Esophagus mucosa (tissue), 1 donor: ENCODE measurements around the gene DCDC2C. TPM values are rescaled to one million over a fixed set of nuclear protein-coding genes. Genes with fewer than 3 reads are reported as not detected.

Experiments used
- ATAC-seq: fragments of 200-7000 bp; cut with Tn5 transposase; one replicate; pipeline ENCODE4 v1.9.1; 2020
- total RNA-seq: library from RNA; stranded (reverse); gene quantifications from one replicate; pipeline ENCODE4 v1.2.4, GENCODE V29; 2023
- donor health status: DM: yes; HTN: yes; CAD: no.

Gene DCDC2C
- total RNA-seq, 1 donor from 2014 or later = not detected

GRCh38 chr2:3838348-3838747 lies 135.0 kb downstream of the DCDC2C start:
- no peak for ATAC-seq

- ATAC-seq = no peak
Observed at GRCh38 chr2:3839476-3839875, 136.1 kb downstream of the DCDC2C start.

DNA sequence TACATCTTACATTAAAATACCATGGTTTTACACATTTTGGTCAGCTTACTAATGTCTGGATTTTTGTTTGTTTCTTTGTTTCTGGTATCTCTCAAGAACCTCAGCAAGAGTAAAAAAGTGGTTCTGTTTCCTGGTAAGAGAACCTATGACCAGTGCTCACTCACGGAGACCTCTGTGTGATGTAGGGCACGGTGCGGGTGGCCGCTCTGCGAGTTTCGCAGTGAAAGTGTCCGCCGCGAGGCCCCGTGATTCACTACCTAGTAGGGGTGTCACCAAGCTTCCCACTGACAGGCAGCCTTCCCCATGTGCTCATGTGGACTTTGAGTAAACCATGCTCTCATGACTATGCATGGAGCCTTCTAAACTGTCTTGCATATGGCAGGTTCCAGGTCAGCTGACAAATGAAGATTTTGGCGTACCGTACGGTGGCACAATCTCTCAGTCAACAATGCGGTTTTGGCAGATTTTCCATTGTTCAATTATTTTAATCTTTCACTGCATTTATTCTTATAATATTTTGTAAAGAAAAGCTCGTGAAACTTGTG lies 137.3 kb downstream of the DCDC2C start:
- ATAC-seq = no peak

DNA sequence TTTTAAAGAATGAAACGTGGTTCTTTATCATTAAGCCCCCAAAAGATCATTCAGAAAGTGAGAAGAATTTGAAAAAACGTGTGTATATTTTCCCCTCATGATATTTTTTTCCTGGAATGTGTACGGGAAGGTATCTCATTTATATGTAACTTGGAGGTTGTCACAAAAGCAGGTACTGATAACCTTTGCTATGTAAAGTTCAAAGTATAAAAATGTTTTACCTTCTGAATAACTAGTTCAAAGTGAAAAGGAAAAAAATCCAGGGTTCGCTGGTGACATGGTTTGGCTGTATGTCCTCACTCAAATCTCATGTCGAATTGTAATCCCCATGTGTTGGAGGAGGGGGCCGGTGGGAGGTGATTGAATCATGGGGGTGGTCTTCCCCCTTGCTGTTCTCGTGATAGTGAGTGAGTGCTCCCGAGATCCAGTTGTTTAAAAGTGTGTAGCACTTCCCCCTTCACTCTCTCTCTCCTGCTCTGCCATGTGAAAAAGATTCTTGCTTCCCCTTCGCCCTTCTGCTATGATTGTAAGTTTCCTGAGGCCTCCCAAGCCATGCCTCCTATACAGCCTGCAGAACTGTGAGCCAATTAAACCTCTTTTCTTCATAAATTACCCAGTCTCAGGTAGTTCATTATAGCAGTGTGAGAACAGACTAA lies 144.2 kb downstream of the DCDC2C start:
- ATAC-seq = no peak

- no peak for ATAC-seq
Observed at GRCh38 chr2:3848776-3849175, 145.4 kb downstream of the DCDC2C start.

- ATAC-seq = no peak
Observed at GRCh38 chr2:3849213-3849612, 145.8 kb downstream of the DCDC2C start.

DNA sequence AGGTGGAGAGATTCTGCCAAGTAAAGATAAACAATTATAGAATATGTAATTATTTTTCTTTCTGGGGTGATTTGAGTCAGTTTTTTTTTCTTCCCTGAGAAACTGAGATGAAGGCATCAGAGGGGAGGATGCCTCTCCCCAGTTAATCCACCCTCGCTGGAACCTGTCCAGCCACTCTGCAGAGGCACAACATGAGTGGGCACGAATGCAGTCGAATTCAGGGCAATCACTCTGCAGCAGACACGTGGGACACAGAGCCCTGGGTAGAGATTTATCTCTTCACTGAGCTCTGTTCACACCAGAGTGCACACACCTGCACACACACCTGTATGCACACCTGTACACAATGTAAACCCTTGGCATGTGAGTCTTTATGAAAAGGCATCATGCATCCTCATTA lies 154.2 kb downstream of the DCDC2C start:
- ATAC-seq = no peak

DNA sequence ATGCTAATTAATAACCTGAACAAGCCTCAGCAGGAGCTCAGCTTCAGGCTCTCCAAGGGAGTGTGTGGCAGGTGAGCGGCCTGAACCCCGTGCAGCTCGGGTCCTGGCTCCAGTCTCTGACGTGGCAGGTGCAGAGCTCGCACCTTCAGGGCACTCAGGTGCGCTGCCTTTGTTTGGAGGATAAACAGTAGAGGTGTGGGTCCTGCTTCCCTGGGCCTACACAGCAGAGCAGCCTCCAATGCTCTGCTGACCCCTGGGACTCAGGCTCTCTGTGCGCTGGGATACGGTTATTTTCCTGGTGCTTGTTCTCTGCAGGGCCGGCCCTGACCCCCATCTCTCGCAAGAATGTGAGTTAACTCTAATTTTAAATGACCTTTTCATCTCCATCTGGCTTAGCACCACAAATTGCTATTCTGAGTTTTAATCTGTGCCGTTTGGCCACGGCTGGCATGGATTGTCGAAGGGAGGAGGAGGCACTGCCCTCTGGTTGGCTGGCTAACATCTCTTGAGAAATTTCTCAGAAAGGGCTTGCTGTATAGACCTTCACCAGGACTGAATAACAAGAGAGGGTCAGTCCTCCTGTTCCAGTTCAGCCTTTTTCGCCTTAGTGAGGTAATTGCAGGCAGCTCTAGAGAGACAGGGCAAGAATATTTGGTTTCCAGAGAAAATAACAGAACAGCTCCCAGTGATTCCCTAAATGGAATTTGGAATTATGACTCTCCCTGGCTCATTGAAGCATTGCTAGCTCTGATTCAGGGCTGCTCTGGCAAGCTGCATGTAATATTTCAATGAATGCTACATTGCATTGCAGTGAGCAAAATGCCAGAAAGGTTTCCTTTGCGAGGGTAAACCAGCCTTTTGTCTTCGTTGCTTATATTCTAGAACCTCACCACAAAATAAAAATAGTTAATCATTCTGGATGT lies 161.8 kb downstream of the DCDC2C start:
- no peak for ATAC-seq

DNA sequence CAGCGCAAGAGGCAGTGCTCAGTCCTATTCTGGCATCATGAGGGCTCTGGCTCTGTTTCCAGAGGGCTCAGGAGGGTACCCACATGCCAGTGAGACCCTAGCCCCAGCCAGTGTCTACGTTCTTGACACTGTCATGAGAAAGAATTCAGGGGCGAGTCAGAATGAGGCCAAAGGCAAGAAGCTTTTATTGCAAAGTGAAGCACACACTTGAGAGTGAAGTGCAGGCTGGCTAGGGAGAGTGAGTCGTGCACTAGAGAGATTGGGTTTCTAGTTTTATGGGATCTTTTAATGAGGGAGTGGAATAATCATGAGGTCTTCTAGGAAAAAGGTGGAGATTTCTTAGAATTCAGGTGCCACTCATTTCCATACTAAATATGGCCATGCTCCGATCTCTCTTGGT lies 164.1 kb downstream of the DCDC2C start:
- ATAC-seq = no peak

GRCh38 chr2:3868012-3868805 lies 164.8 kb downstream of the DCDC2C start:
- no peak for ATAC-seq

GRCh38 chr2:3870222-3870621 lies 166.8 kb downstream of the DCDC2C start:
- ATAC-seq = no peak

DNA sequence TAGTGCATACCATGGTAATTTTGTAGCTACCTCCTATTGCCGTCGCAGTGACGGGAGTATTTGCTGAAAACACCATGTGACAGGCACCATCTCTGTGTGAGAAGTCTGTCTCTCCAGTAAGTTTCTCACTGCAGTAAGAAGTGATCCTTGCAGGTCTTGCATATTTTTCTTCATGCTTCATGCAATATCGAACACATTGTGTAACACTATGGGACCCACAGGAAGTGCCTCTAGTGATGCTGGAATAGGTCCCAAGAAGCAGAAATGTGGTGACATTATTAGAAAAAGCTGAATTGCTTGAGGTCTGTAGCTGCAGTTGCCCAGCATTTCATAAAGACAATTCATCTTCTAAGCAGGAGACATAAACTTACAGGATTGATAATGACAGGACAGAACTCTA lies 167.6 kb downstream of the DCDC2C start:
- no peak for ATAC-seq

DNA sequence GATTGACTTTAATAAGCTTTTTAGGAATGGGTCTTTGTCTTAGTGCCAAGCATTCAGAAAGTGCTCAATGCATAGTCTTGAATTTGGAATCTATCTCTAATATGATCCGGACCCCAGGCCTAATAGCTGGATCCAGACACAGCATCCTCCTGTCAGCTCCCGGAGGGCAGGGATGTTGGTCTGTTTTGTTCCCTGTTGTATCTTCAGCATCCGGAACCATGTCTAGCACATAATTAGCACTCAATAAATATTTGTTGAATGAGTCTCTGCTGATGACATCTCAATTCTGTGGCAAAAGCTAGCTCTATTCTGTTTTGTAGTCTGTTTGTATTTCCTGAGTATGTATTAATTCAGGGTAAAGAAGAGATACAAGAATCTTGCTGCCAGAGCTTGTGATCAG lies 169.1 kb downstream of the DCDC2C start:
- ATAC-seq = no peak

- ATAC-seq = no peak
Observed at GRCh38 chr2:3873899-3874298, 170.5 kb downstream of the DCDC2C start.

DNA sequence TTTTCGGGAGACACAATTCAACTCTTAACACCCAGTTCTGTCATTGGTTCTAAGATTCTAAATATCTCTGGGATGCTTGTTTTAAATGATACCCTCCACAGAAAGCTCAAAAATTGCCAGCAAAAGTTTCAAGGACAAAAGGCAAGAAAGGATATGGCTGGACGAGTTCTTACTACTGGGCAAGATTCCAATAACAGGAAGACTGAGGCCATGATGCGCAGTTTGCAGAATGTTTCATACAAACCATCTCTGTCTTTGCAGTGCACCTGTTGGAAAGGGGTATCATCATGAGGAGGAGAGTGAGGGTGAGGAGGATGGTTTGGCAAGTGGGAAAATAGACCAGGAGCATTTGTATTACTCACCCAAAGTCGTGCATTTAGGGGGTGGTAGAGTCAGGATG lies 172.8 kb downstream of the DCDC2C start:
- no peak for ATAC-seq

GRCh38 chr2:3876685-3877084 lies 173.3 kb downstream of the DCDC2C start:
- no peak for ATAC-seq

- ATAC-seq = no peak
Observed at GRCh38 chr2:3885629-3886628, 182.6 kb downstream of the DCDC2C start.

GRCh38 chr2:3895021-3895420 lies 191.6 kb downstream of the DCDC2C start:
- ATAC-seq = no peak
